Mucosa of descending colon (tissue), 3 donors: Measurements from ENCODE around the gene GPR158. TPM values are rescaled to one million over a fixed set of nuclear protein-coding genes. Genes with fewer than 3 reads are reported as not detected.

Experiments
- ATAC-seq: fragments of 200-7000 bp; cut with Tn5 transposase; one replicate; pipeline ENCODE4 v1.9.1; 2020; ENCODE audit warnings: mild to moderate bottlenecking, moderate library complexity
- DNase-seq, 3 donors: peaks; one replicate each; pipeline ENCODE4 v3.0.0-alpha.2; 2020
- H3K36me3 ChIP-seq: fragments of 200-600 bp; one replicate; pipeline ENCODE4 v1.8.0; 2021; ENCODE audit warnings: low read depth, mild to moderate bottlenecking
- H3K4me1 ChIP-seq: fragments of 200-600 bp; one replicate; pipeline ENCODE4 v1.8.0; 2021; ENCODE audit warnings: low read depth, mild to moderate bottlenecking
- H3K4me3 ChIP-seq: fragments of 200-600 bp; one replicate; pipeline ENCODE4 v1.8.0; 2021; ENCODE audit warnings: mild to moderate bottlenecking
- H3K9me3 ChIP-seq: fragments of 200-600 bp; one replicate; pipeline ENCODE4 v1.8.0; 2021; ENCODE audit warnings: mild to moderate bottlenecking
- intact Hi-C, 2 donors: fragments of 100-400 bp; cut with DNase I in 1 of 2; cut with micrococcal nuclease in 1 of 2; formaldehyde crosslinking; loops; one replicate each; pipeline versions ENCODE4 v1.11.0 to v1.11.1; 2022; cut with DNase I, micrococcal nuclease
- total RNA-seq, 3 donors: library from RNA; stranded (reverse); fragmentation: NEBNext Ultra II Directional in 2 of 3; extraction: Animal tissue kit (Norgen Biotek cat#: 25700) in 2 of 3; gene quantifications; one replicate each; pipeline versions ENCODE4 v1.2.1 to v1.2.4, GENCODE V29; 2021 to 2023
- TF ChIP-seq, protein P1 (sequence below): fragments of 200-600 bp; IDR thresholded peaks from one replicate; pipeline ENCODE4 v1.8.0; 2022; ENCODE audit warnings: antibody characterized with exemption, mild to moderate bottlenecking
- donor health status: DM: no; HTN: no; CAD: no; lungs with moderate emphysema.
- donor health status: DM: no; HTN: no; CAD: no.
- donor health status: DM: no; HTN: yes; CAD: no.

The GPR158 gene
- total RNA-seq, 3 donors from 2014 or later: 0.20 to 0.51 (median 0.24) TPM

DNA sequence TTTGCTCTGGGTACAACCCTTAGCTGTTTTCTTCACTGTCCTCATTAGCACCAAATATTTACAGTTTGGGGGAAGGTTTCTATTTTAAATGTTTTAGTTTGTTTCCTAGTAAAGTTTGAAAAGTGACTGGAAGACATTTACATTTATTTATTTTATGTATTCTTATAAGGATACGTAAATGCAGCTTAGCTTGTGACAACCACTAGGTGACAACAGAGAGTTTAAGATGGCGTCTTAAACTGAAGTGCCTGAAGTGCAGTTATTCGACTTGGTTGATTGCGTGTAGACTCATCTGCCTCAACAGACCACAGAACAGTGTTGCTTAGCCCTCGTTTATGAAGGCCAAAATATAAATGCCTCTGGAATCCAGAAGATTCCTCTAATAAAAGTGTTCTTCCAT lies 381.1 kb downstream of the GPR158 start:
- intact Hi-C loops: no loop called here
- Histone ChIP-seq H3K4me3 (no peak overlapping the region), H3K9me3 (no peaks in the 10 kb centered on the region), H3K4me1 (no peaks in the 10 kb centered on the region), H3K36me3 (no peaks in the 10 kb centered on the region)
- TF ChIP-seq, protein P1, sequence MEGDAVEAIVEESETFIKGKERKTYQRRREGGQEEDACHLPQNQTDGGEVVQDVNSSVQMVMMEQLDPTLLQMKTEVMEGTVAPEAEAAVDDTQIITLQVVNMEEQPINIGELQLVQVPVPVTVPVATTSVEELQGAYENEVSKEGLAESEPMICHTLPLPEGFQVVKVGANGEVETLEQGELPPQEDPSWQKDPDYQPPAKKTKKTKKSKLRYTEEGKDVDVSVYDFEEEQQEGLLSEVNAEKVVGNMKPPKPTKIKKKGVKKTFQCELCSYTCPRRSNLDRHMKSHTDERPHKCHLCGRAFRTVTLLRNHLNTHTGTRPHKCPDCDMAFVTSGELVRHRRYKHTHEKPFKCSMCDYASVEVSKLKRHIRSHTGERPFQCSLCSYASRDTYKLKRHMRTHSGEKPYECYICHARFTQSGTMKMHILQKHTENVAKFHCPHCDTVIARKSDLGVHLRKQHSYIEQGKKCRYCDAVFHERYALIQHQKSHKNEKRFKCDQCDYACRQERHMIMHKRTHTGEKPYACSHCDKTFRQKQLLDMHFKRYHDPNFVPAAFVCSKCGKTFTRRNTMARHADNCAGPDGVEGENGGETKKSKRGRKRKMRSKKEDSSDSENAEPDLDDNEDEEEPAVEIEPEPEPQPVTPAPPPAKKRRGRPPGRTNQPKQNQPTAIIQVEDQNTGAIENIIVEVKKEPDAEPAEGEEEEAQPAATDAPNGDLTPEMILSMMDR: no peak
- no peak for DNase-seq
- ATAC-seq: no peak

DNA sequence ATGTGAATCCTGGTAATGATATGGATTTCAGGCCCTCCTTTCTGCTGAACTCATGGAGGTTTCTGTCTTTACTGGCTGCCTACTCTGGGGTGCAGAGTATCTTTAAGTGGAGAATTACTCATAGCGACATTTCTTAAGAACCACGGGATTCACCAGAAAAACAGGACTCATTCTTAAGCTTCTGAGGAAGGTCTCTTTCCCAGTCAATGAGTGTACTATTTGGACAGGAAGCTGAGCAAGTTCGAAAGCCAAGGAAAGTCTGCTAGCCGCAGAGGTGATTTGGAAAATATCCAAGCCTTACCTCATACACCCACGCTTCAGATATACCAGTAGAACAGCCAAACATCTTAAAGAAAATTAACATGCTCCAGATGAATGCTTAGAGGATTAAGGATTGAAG lies 381.7 kb downstream of the GPR158 start:
- Histone ChIP-seq H3K36me3 (no peaks in the 10 kb centered on the region), H3K4me1 (no peaks in the 10 kb centered on the region), H3K4me3 (no peak overlapping the region), H3K9me3 (no peaks in the 10 kb centered on the region)
- TF ChIP-seq, protein P1: no peak
- intact Hi-C loops: no loop called here
- DNase-seq: no peak
- no peak for ATAC-seq

DNA sequence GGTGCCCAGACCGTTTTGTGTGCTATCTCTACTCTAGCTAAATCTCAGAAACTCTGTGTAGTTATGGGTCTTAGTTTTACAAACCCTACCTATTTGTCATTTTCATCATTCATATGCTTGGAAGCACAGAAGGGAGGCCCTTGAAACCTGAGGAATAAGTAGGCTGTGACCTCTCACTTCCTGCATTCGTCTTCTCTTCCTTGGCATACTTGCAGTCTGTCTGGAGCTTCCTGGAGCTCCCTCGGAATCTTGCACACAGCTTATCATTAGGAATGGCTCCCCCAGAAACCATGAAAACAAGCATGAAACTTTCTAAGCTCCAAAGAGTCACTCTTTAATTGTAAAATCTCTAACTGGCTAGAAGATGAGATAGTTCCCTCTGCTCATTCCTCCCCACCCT lies 382.3 kb downstream of the GPR158 start:
- Histone ChIP-seq H3K9me3 (no peaks in the 10 kb centered on the region), H3K4me1 (no peaks in the 10 kb centered on the region), H3K36me3 (no peaks in the 10 kb centered on the region), H3K4me3 (no peak overlapping the region)
- TF ChIP-seq, protein P1: no peak
- intact Hi-C loops: no loop called here
- ATAC-seq: no peak
- no peak for DNase-seq

DNA sequence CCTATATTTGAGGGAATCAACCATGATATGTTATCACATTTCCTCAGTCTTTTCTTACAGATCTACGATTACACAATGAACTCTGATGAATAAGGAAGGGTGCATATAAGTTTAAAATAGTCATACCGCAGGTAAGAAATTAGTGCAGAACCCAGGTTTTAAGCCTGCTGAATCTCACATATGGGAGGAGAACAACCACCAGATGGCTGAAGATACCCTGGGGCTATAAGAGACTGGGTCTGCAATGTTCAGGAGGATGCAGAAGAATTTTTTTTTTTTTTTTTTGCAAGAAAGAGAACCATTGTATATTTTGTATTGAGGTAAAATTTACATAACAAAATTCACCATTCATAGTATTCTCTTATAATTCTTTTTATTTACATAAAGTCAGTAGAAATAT lies 387.0 kb downstream of the GPR158 start:
- intact Hi-C loops: no loop called here
- DNase-seq: no peak
- H3K4me3 ChIP-seq: no peak overlapping the region
- ATAC-seq: no peak
- no peaks in the 10 kb centered on the region for H3K36me3 ChIP-seq
- H3K9me3 ChIP-seq: no peaks in the 10 kb centered on the region
- TF ChIP-seq, protein P1: no peak
- H3K4me1 ChIP-seq: no peaks in the 10 kb centered on the region

DNA sequence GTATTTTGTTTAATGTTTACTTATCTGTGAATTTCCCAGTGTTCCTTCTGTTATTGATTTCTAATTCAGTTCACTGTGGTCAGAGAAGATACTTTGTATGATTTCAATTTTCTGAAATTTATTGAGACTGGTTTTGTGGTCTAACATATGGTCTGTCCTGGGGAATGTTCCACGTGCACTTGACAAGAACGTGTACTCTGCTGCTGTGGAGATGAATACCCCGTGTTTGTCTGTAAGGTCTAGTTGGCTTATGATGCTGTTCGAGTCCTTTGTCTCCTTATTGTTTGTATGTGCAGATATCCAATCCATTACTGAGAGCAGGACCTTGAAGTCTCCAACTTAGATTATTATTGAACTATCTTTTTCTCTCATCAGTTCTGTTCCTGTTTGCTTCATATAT lies 387.7 kb downstream of the GPR158 start:
- no peak overlapping the region for H3K4me3 ChIP-seq
- intact Hi-C loops: no loop called here
- TF ChIP-seq, protein P1: no peak
- no peaks in the 10 kb centered on the region for H3K4me1 ChIP-seq
- no peaks in the 10 kb centered on the region for H3K9me3 ChIP-seq
- ATAC-seq (no peak), DNase-seq (no peak)
- H3K36me3 ChIP-seq: no peaks in the 10 kb centered on the region

DNA sequence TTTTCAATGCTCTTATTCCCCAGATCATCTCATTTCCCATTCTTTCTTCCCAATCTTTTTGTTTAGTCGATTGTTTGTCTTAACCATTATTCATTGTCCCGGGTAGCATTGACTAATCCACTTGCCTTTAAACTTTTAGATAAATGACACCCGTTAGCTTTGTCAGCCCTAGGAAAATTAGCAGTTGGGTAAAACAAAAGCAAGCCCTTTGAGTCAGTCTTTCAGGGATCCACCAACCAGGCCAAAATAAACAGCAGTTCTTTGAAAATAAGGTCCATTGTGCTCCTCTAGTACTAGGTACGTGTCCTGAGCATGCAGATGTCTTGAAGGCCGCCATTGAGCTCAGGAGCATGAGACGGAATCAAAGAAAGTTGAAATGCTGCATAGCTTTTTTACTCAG lies 389.6 kb downstream of the GPR158 start:
- no peak for ATAC-seq

More for the DNA sequence above, 389.6 kb downstream of the GPR158 start:
- intact Hi-C loops: no loop called here
- H3K4me3 ChIP-seq: no peak overlapping the region
- no peaks in the 10 kb centered on the region for H3K9me3 ChIP-seq
- H3K36me3 ChIP-seq: no peaks in the 10 kb centered on the region
- TF ChIP-seq, protein P1: no peak
- no peak for DNase-seq
- H3K4me1 ChIP-seq: no peaks in the 10 kb centered on the region
